Stimulated activated CD4-positive, alpha-beta T cell treated with anti-CD3 and anti-CD28 coated beads, Interleukin-2, amount 100 ng/mL, for 48 hours (primary cell): ENCODE data around the gene CMTM5.

Source experiments
- DNase-seq, 2 donors: peaks; one replicate each; pipeline ENCODE4 v3.0.0-alpha.2; 2020

Gene CMTM5

GRCh38 chr14:23376482-23377197, at the start of gene CMTM5:
Gene CMTM5 (plus strand): TSS chr14:23377046. CDS start chr14:23377252, 206 bp downstream.
- no peak for DNase-seq

GRCh38 chr14:23327947-23328744, 48.7 kb upstream of the CMTM5 start:
- peak; percentile 57 to 64 for DNase-seq

GRCh38 chr14:23335623-23336022, 41.2 kb upstream of the CMTM5 start:
- DNase-seq: no peak

GRCh38 chr14:23339506-23340268, 37.2 kb upstream of the CMTM5 start:
- no peak for DNase-seq

GRCh38 chr14:23344481-23344880, 32.4 kb upstream of the CMTM5 start:
- DNase-seq: no peak

GRCh38 chr14:23345987-23346692, 30.7 kb upstream of the CMTM5 start:
- no peak for DNase-seq

- DNase-seq: no peak
Observed at GRCh38 chr14:23346693-23347405, 30.0 kb upstream of the CMTM5 start.

GRCh38 chr14:23347406-23348296, 29.2 kb upstream of the CMTM5 start:
- no peak for DNase-seq

- DNase-seq: no peak
Observed at GRCh38 chr14:23348297-23348655, 28.6 kb upstream of the CMTM5 start.

- no peak for DNase-seq
Observed at GRCh38 chr14:23349156-23349845, 27.5 kb upstream of the CMTM5 start.

GRCh38 chr14:23351681-23352505, 25.0 kb upstream of the CMTM5 start:
- no peak for DNase-seq

GRCh38 chr14:23352506-23353432, 24.1 kb upstream of the CMTM5 start, which contains the start of gene SLC22A17:
Gene SLC22A17 (minus strand): TSS chr14:23352887.
- peak; percentile 35 to 43 for DNase-seq

- DNase-seq: no peak
Observed at GRCh38 chr14:23353433-23353780, 23.4 kb upstream of the CMTM5 start.

GRCh38 chr14:23354990-23355389, 21.9 kb upstream of the CMTM5 start:
- no peak for DNase-seq

GRCh38 chr14:23355871-23356435, 20.9 kb upstream of the CMTM5 start:
- DNase-seq: no peak

- DNase-seq: no peak
Observed at GRCh38 chr14:23356662-23357061, 20.2 kb upstream of the CMTM5 start.

GRCh38 chr14:23357261-23357660, 19.6 kb upstream of the CMTM5 start:
- DNase-seq: no peak

GRCh38 chr14:23358042-23358441, 18.8 kb upstream of the CMTM5 start:
- DNase-seq: no peak
